NCI-H2081 (cell line): ENCODE data around the gene PTGES2.
"Not testable (repeated sequence)": the region's sequence is repeated elsewhere in the genome, so short reads cannot be mapped to it uniquely, and the experiment has no call there.

Experiments used
- DNase-seq, 2 experiments: peaks; one replicate each; lab custom pipeline; 2025; lab: John Stamatoyannopoulos, UW

PTGES2 gene

GRCh38 chr9:128088253-128088945 lies 39.1 kb downstream of the PTGES2 start:
- DNase-seq, result no peak

- DNase-seq, result no peak
These were observed 40.3 kb downstream of the PTGES2 start for GRCh38 chr9:128087262-128087661.

GRCh38 chr9:128085943-128086342 lies 41.6 kb downstream of the PTGES2 start:
- no peak for DNase-seq

- no peak for DNase-seq
These were observed 42.8 kb downstream of the PTGES2 start for GRCh38 chr9:128084746-128085145.

GRCh38 chr9:128082151-128082550 lies 45.4 kb downstream of the PTGES2 start:
- no peak for DNase-seq

GRCh38 chr9:128081056-128081455 lies 46.5 kb downstream of the PTGES2 start:
- no peak for DNase-seq

- no peak for DNase-seq
These were observed 47.3 kb downstream of the PTGES2 start for GRCh38 chr9:128080206-128080605.

- DNase-seq, result no peak
These were observed 48.8 kb downstream of the PTGES2 start for GRCh38 chr9:128078504-128079434.

GRCh38 chr9:128077847-128078503 lies 49.6 kb downstream of the PTGES2 start:
- no peak for DNase-seq

GRCh38 chr9:128073253-128073886 lies 54.2 kb downstream of the PTGES2 start:
- DNase-seq, result no peak

- DNase-seq, result peak; percentile 53 to 60
These were observed 55.1 kb downstream of the PTGES2 start for GRCh38 chr9:128072144-128073021.

- not testable (repeated sequence) for DNase-seq
These were observed 56.1 kb downstream of the PTGES2 start for GRCh38 chr9:128071475-128071874.

GRCh38 chr9:128070874-128071273 lies 56.7 kb downstream of the PTGES2 start:
- DNase-seq, result no peak
